Heart left ventricle (tissue), 16 donors: ENCODE measurements around the gene ERAS. TPM values are rescaled to one million over a fixed set of nuclear protein-coding genes. Genes with fewer than 3 reads are reported as not detected.

Experiments used
- ATAC-seq, 4 donors: fragments of 200-7000 bp; cut with Tn5 transposase; one replicate each; pipeline ENCODE4 v1.9.1; 2020 to 2022; ENCODE audit warnings: moderate library complexity in 4 of 4, mild to moderate bottlenecking in 3 of 4, moderate number of reproducible peaks in 1 of 4
- DNase-seq, 5 donors: peaks; one replicate each; pipeline ENCODE4 v3.0.0-alpha.2; 2020
- H3K27ac ChIP-seq, 12 donors: fragments of 200-600 bp; sonication (generic) in 4 of 12; one replicate each; pipeline versions ENCODE4 v1.5.0 to v1.8.0; 2016 to 2022; ENCODE audit warnings: mild to moderate bottlenecking in 2 of 12
- H3K27me3 ChIP-seq, 9 donors: fragments of 200-600 bp; sonication (generic) in 2 of 9; one replicate each; pipeline versions ENCODE4 v1.5.1 to v1.8.0; 2016 to 2022; ENCODE audit warnings: mild to moderate bottlenecking in 3 of 9
- H3K36me3 ChIP-seq, 9 donors: fragments of 200-600 bp; sonication (generic) in 2 of 9; one replicate each; pipeline versions ENCODE4 v1.5.0 to v1.8.0; 2018 to 2022; ENCODE audit warnings: mild to moderate bottlenecking in 2 of 9
- H3K4me1 ChIP-seq, 12 donors: fragments of 200-600 bp; sonication (generic) in 4 of 12; one replicate each; pipeline versions ENCODE4 v1.5.0 to v1.8.0; 2016 to 2022; ENCODE audit warnings: mild to moderate bottlenecking in 3 of 12
- H3K4me3 ChIP-seq, 12 donors: fragments of 200-600 bp; sonication (generic) in 4 of 12; one replicate each; pipeline versions ENCODE4 v1.5.0 to v1.8.0; 2017 to 2022; ENCODE audit warnings: mild to moderate bottlenecking in 9 of 12, moderate library complexity in 4 of 12
- H3K9me3 ChIP-seq, 12 donors: fragments of 200-600 bp; sonication (generic) in 4 of 12; one replicate each; pipeline versions ENCODE4 v1.5.0 to v1.8.0; 2016 to 2022; ENCODE audit warnings: mild to moderate bottlenecking in 1 of 12
- POLR2A ChIP-seq, 2 donors: fragments of 450-650 bp; IDR thresholded peaks; one replicate each; pipeline ENCODE4 v1.6.1; 2017; ENCODE audit warnings: antibody characterized with exemption in 2 of 2, mild to moderate bottlenecking in 2 of 2, moderate library complexity in 2 of 2
- WGBS, 4 donors: extraction: QIAGEN DNeasy Blood & Tissue Kit in 2 of 4; methylation state at CpG; one replicate each; pipeline versions ENCODE4 v1.1.5 to v1.1.7; 2013 to 2018; 5-methylcytosine and 5-hydroxymethylcytosine counted together
- intact Hi-C, 10 donors: fragments of 100-400 bp; cut with DNase I; formaldehyde crosslinking; loops; one replicate each; pipeline versions ENCODE4 v1.11.1 to v1.14.2; 2022
- polyA plus RNA-seq, 2 donors: library from polyadenylated mRNA; stranded (reverse); fragments of 200-250 nt; gene quantifications; one replicate each; pipeline ENCODE4 v1.2.3, GENCODE V29; 2013
- total RNA-seq, 9 donors: library from RNA; depleted of rRNA in 2 of 9; stranded (reverse); fragments of >200 nt in 2 of 9; fragmentation: NEBNext Ultra II Directional in 3 of 9; extraction: Animal tissue kit (Norgen Biotek cat#: 25700) in 3 of 9; gene quantifications; one replicate each; pipeline versions ENCODE4 v1.1.0 to v1.2.4, GENCODE V29; 2016 to 2023
- TF ChIP-seq, protein P1 (sequence below), 12 donors: fragments of 200-600 bp; sonication (generic) in 4 of 12; IDR thresholded peaks; one replicate each; pipeline versions ENCODE4 v1.5.0 to v1.8.0; 2018 to 2022; ENCODE audit warnings: antibody characterized with exemption in 12 of 12, mild to moderate bottlenecking in 5 of 12
- donor health status: ischemic (EF 13 %, LVEDD 7.1; RV severe dilation, severe dysfunction).
- donor health status: healthy with polysubstance abuse.
- donor health status: DM: no; HTN: yes; CAD: no.
- donor health status: DM: no; HTN: no; CAD: no.
- donor health status: ischemic (EF 25% LVEDD 6.9; RV normal size, moderate dysfunction).
- donor health status: ischemic (EF 25% LVEDD 5.7; RV mildly dilated, moderate dysfunction).
- donor health status: healthy.
- donor health status: DM: yes; HTN: yes; CAD: no.
- donor health status: ischemic (EF 35%, LVEDD 5.7; RV mildly dilated, moderate dysfunction).
- donor health status: nonischemic (EF 11% LVEDD 7.7; RV severe dilation, severe dysfunction).
- donor health status: DM: yes; HTN: yes; CAD: no.
- donor health status: PGD.
- donor health status: ischemic (EF 29% LVEDD 5.4; RV normal size, mild dysfunction).
- donor health status: nonischemic (EF 23%, LVEDD 6.1; RV moderate dilation, normal function).

ERAS gene
- total and polyA plus RNA-seq, 11 donors: not detected

DNA sequence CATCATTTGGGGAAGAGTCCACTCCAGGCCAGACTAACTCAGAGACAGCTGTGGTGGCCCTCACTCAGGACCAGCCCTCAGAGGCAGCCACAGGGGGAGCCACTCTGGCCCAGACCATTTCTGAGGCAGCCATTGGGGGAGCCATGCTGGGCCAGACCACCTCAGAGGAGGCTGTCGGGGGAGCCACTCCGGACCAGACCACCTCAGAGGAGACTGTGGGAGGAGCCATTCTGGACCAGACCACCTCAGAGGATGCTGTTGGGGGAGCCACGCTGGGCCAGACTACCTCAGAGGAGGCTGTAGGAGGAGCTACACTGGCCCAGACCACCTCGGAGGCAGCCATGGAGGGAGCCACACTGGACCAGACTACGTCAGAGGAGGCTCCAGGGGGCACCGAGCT, 3.3 kb upstream of the ERAS start:
- peaks cover 0 to 18% (median 0%) of the 10 kb centered on the region in 12 donors for H3K9me3 ChIP-seq
- H3K36me3 ChIP-seq: peaks cover 0 to 31% (median 14%) of the 10 kb centered on the region in 9 donors
- no peaks in the 10 kb centered on the region for H3K4me1 ChIP-seq
- 79 to 87% (median 80%) methylated on average over 6 of the region's 6 CpGs; no CpG with 5 or more reads in 1 of the 4 donors for WGBS, 4 donors
- no peak for ATAC-seq
- no peak overlapping the region for H3K27ac ChIP-seq
- no peak for DNase-seq
- TF ChIP-seq, protein P1, sequence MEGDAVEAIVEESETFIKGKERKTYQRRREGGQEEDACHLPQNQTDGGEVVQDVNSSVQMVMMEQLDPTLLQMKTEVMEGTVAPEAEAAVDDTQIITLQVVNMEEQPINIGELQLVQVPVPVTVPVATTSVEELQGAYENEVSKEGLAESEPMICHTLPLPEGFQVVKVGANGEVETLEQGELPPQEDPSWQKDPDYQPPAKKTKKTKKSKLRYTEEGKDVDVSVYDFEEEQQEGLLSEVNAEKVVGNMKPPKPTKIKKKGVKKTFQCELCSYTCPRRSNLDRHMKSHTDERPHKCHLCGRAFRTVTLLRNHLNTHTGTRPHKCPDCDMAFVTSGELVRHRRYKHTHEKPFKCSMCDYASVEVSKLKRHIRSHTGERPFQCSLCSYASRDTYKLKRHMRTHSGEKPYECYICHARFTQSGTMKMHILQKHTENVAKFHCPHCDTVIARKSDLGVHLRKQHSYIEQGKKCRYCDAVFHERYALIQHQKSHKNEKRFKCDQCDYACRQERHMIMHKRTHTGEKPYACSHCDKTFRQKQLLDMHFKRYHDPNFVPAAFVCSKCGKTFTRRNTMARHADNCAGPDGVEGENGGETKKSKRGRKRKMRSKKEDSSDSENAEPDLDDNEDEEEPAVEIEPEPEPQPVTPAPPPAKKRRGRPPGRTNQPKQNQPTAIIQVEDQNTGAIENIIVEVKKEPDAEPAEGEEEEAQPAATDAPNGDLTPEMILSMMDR (IDR thresholded peaks at IDR 0.05): no peak
- no peak for TF ChIP-seq POLR2A (IDR thresholded peaks at IDR 0.05)
- no peak overlapping the region for H3K4me3 ChIP-seq
- peaks cover 0 to 26% (median 0%) of the 10 kb centered on the region in 9 donors for H3K27me3 ChIP-seq
- intact Hi-C loops: no loop called here

DNA sequence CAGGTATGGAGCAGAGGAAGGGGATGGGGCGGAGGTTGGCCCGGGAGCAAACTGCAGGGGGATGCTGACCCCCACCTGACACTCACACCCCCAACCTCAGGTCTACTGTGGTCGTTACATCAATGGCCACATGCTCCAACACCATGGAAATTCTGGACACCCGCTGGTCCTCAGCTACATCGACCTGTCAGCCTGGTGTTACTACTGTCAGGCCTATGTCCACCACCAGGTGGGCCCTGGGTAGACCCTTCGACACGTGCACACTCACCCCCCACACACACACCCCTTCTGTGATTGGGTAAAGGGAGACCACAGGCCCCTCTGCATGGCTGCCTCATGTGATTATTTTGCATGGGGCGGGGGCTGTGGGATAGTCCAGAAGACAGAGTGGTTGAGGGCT, 2.2 kb upstream of the ERAS start:
- intact Hi-C loops: no loop called here
- DNase-seq: no peak
- Histone ChIP-seq H3K27ac (no peak overlapping the region), H3K27me3 (peaks cover 0 to 30% (median 0%) of the 10 kb centered on the region in 9 donors), H3K4me3 (no peak overlapping the region), H3K4me1 (no peaks in the 10 kb centered on the region), H3K36me3 (peaks cover 0 to 25% (median 14%) of the 10 kb centered on the region in 9 donors), H3K9me3 (peaks cover 0 to 18% (median 0%) of the 10 kb centered on the region in 12 donors)
- TF ChIP-seq, protein P1 (IDR thresholded peaks at IDR 0.05): no peak
- TF ChIP-seq POLR2A (IDR thresholded peaks at IDR 0.05): no peak
- no peak for ATAC-seq
- WGBS, 4 donors: 81 to 97% (median 89%) methylated on average over 8 of the region's 8 CpGs

DNA sequence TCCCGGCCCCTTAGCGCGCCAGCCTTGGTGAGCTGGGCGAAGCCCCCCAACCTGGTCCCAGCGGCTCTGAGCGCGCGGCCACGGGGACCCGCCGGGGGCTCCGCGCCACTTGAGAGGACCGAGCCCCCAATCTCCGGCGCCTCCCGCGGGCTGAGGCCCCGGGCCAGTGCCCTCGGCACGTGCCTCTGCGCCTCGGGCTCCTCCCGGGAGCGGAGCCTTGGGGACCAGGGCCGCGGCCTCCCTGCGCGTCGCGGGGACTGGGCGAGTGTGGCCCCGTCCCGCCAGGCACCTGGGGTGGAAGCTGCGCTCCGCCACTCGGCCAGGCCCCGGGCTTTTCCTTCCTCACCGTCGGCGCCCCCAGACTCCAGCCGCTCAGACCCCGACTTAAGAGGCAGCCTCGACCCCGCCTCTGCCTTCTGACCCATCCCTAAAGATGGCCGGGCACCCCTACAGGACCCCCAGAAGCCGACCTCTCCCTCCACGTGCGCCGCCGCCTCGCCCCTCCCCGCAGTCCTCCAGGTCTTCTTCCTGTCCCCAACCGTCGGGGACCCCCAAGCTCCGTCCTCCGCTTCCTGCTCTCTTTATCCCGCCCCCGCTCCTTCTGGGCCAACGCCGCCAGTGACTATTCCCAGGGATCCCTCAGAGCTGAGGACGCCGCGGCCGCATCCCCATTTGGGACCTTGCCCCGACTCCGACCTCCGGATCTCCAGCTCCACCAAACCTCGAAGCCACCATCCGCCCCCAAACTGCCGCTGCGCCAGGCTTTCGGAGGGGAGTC, 752 bp downstream of the ERAS start:
- peaks cover 0 to 54% (median 8%) of the 10 kb centered on the region in 9 donors for H3K27me3 ChIP-seq

DNA sequence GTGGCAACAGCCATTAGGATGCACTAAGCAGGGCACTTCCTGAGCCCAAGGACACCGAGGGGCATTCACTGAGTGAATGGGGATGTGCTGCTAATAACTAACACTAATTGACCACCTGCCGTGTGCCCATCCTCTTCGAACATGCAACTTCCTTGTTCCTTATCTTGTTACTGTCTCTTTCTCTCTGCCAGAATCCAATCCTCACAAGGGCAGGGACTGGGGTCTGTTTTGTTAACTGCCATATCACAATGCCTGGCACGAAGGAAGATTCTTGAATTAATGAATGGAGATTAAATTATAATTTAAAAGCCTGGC, 1.3 kb downstream of the ERAS start:
- 48 to 69% (median 58%) methylated on average over 4 of the region's 4 CpGs for WGBS, 4 donors
- ATAC-seq (no peak), DNase-seq (no peak)
- no peak overlapping the region for H3K4me3 ChIP-seq
- no peaks in the 10 kb centered on the region for H3K4me1 ChIP-seq
- no peak overlapping the region for H3K27ac ChIP-seq
- TF ChIP-seq, protein P1 (IDR thresholded peaks at IDR 0.05): no peak
- TF ChIP-seq POLR2A (IDR thresholded peaks at IDR 0.05): no peak
- peaks cover 0 to 56% (median 8%) of the 10 kb centered on the region in 9 donors for H3K27me3 ChIP-seq
- peaks cover 0 to 18% (median 0%) of the 10 kb centered on the region in 12 donors for H3K9me3 ChIP-seq
- H3K36me3 ChIP-seq: peaks cover 0 to 16% (median 4%) of the 10 kb centered on the region in 9 donors
- intact Hi-C loops: no loop called here

More for the DNA sequence above, 752 bp downstream of the ERAS start:
- WGBS, 4 donors: 19 to 57% (median 43%) methylated on average over 39 to 73 of the region's 73 CpGs
- intact Hi-C loops: no loop called here
- Histone ChIP-seq H3K36me3 (peaks cover 0 to 16% (median 6%) of the 10 kb centered on the region in 9 donors), H3K4me3 (no peak overlapping the region), H3K4me1 (no peaks in the 10 kb centered on the region), H3K27ac (no peak overlapping the region), H3K9me3 (peaks cover 0 to 18% (median 0%) of the 10 kb centered on the region in 12 donors)
- DNase-seq (no peak), ATAC-seq (no peak)
- TF ChIP-seq, protein P1 (IDR thresholded peaks at IDR 0.05): no peak
- TF ChIP-seq POLR2A (IDR thresholded peaks at IDR 0.05): no peak
